Measurements from ENCODE around the gene LNP1.
A peak's percentile ranks its signal among the peaks of the same experiment; 100 is the strongest.

The LNP1 gene

GRCh38 chr3:100399341-100400071 is 1.8 kb upstream of the LNP1 start:
- Histone ChIP-seq H3K27me3 (ENCODE audit: insufficient read depth, low read length, poor library complexity) (no peaks in the 10 kb centered on the region), H3K4me3 (ENCODE audit: low read depth in 1 of 2, low read length in 2 of 2) (peak overlapping the region; percentile 88 to 98; a peak in 3 of 4 replicates), H3K9me3 (ENCODE audit: insufficient read depth, low read length, severe bottlenecking) (no peaks in the 10 kb centered on the region), H3K79me2 (ENCODE audit: insufficient read depth, low read length) (peaks cover 90% of the 10 kb centered on the region), H3K27ac (ENCODE audit: low read length) (peak overlapping the region; percentile 91), H3K4me2 (ENCODE audit: insufficient read depth, low read length) (peak overlapping the region; percentile 87), H3K9ac (ENCODE audit: low read depth, low read length) (peak overlapping the region; percentile 66), H3K4me1 (ENCODE audit: insufficient read depth, low read length) (peaks cover 59% of the 10 kb centered on the region), H2AFZ (ENCODE audit: low read depth, low read length) (no peak overlapping the region), H3K36me3 (ENCODE audit: insufficient read depth, low read length) (peaks cover 4% of the 10 kb centered on the region), H4K20me1 (ENCODE audit: insufficient read depth, low read length) (peaks cover 36% of the 10 kb centered on the region; the same call in 1 of the 2 replicates)
- no peak for TF ChIP-seq CTCF (IDR thresholded peaks at IDR 0.05; ENCODE audit: borderline replicate concordance, extremely low read depth, low read length, poor library complexity, severe bottlenecking)
- TF ChIP-seq EZH2 (IDR thresholded peaks at IDR 0.05; ENCODE audit: borderline replicate concordance, low read depth, low read length, severe bottlenecking) = no peak
- DNase-seq (no peak), ATAC-seq (ENCODE audit: insufficient read depth, low read depth) (no peak)

- H3K4me1 ChIP-seq (ENCODE audit: insufficient read depth, low read length) = peaks cover 59% of the 10 kb centered on the region
- peak overlapping the region; percentile 87 for H3K4me2 ChIP-seq (ENCODE audit: insufficient read depth, low read length)
- H3K79me2 ChIP-seq (ENCODE audit: insufficient read depth, low read length) = peaks cover 83% of the 10 kb centered on the region
- no peaks in the 10 kb centered on the region for H3K9me3 ChIP-seq (ENCODE audit: insufficient read depth, low read length, severe bottlenecking)
- peaks cover 4% of the 10 kb centered on the region for H3K36me3 ChIP-seq (ENCODE audit: insufficient read depth, low read length)
- H3K27ac ChIP-seq (ENCODE audit: low read length) = peak overlapping the region; percentile 91
- H4K20me1 ChIP-seq (ENCODE audit: insufficient read depth, low read length) = peaks cover 36% of the 10 kb centered on the region; the same call in 1 of the 2 replicates
- H2AFZ ChIP-seq (ENCODE audit: low read depth, low read length) = peak overlapping the region; percentile 75
- peak overlapping the region; percentile 66 for H3K9ac ChIP-seq (ENCODE audit: low read depth, low read length)
- H3K4me3 ChIP-seq (ENCODE audit: low read depth in 1 of 2, low read length in 2 of 2) = peak overlapping the region; percentile 88 to 98
- no peak for TF ChIP-seq CTCF (IDR thresholded peaks at IDR 0.05; ENCODE audit: borderline replicate concordance, extremely low read depth, low read length, poor library complexity, severe bottlenecking)
- TF ChIP-seq EZH2 (IDR thresholded peaks at IDR 0.05; ENCODE audit: borderline replicate concordance, low read depth, low read length, severe bottlenecking) = no peak
- H3K27me3 ChIP-seq (ENCODE audit: insufficient read depth, low read length, poor library complexity) = no peaks in the 10 kb centered on the region
- peak; percentile 43 for DNase-seq
- peak; percentile 18 for ATAC-seq (ENCODE audit: insufficient read depth, low read depth)
Observed at GRCh38 chr3:100400419-100400779, 940 bp upstream of the LNP1 start.

DNA sequence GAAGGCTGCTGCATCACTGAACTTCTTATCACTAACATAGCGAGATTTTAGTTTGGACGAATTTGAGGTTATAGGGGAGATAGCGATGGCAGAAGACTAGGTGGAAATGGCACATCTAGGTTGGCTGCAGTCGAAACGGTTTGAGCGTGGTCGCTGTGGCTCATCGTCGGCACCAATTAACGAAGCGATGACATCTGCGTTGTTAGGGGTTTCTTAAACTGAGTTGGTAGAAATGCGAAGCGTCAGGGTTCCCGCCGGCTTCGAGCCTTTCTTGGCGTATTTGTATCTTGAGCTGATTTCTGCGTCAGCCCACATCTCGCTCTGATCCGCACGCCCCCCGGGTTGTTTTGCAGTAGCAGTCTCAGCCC is 319 bp downstream of the LNP1 start:
- peak overlapping the region; percentile 75 for H2AFZ ChIP-seq (ENCODE audit: low read depth, low read length)
- peaks cover 55% of the 10 kb centered on the region for H3K4me1 ChIP-seq (ENCODE audit: insufficient read depth, low read length)
- peaks cover 4% of the 10 kb centered on the region; the same call in 1 of the 2 replicates for H3K36me3 ChIP-seq (ENCODE audit: insufficient read depth, low read length)
- H4K20me1 ChIP-seq (ENCODE audit: insufficient read depth, low read length) = peaks cover 27% of the 10 kb centered on the region; the same call in 1 of the 2 replicates
- peak; percentile 64 for DNase-seq
- no peaks in the 10 kb centered on the region for H3K27me3 ChIP-seq (ENCODE audit: insufficient read depth, low read length, poor library complexity)
- H3K4me3 ChIP-seq (ENCODE audit: low read depth in 1 of 2, low read length in 2 of 2) = peak overlapping the region; percentile 88 to 98
- H3K9ac ChIP-seq (ENCODE audit: low read depth, low read length) = peak overlapping the region; percentile 66
- H3K4me2 ChIP-seq (ENCODE audit: insufficient read depth, low read length) = peak overlapping the region; percentile 87
- no peak for TF ChIP-seq CTCF (IDR thresholded peaks at IDR 0.05; ENCODE audit: borderline replicate concordance, extremely low read depth, low read length, poor library complexity, severe bottlenecking)
- TF ChIP-seq EZH2 (IDR thresholded peaks at IDR 0.05; ENCODE audit: borderline replicate concordance, low read depth, low read length, severe bottlenecking) = no peak
- H3K27ac ChIP-seq (ENCODE audit: low read length) = peak overlapping the region; percentile 91
- H3K9me3 ChIP-seq (ENCODE audit: insufficient read depth, low read length, severe bottlenecking) = no peaks in the 10 kb centered on the region
- peaks cover 71% of the 10 kb centered on the region for H3K79me2 ChIP-seq (ENCODE audit: insufficient read depth, low read length)
- ATAC-seq (ENCODE audit: insufficient read depth, low read depth) = peak; percentile 29
